OCI-LY7 (cell line): ENCODE results near the gene SCYL2. TPM values are rescaled to one million over a fixed set of nuclear protein-coding genes. Genes with fewer than 3 reads are reported as not detected.
"Not testable (repeated sequence)": the region's sequence is repeated elsewhere in the genome, so short reads cannot be mapped to it uniquely, and the experiment has no call there.

Experiments
- BruUV-seq: library from RNA; stranded (reverse); fragments of 400-500 nt; replicated peaks from 2 replicates; lab custom pipeline; 2021; lab: Mats Ljungman, UMichigan
- CTCF ChIA-PET: fragments of 300-600 bp; sonication (Branson Sonifier 250); formaldehyde crosslinking; loops from one replicate; lab custom pipeline; 2022; ENCODE audit warnings: antibody characterized with exemption; ENCODE audit not compliant: unreplicated experiment; lab: Charles Lee
- POLR2A ChIA-PET: fragments of 300-600 bp; sonication (Branson Sonifier 250); formaldehyde crosslinking; loops from one replicate; lab custom pipeline; 2022; ENCODE audit warnings: antibody characterized with exemption; lab: Charles Lee
- DNase-seq: peaks from one replicate; pipeline ENCODE4 v3.0.0-alpha.2; 2015; ENCODE audit warnings: low spot score
- H2AFZ ChIP-seq: fragments of 200-600 bp; sonication (generic), shearing (Covaris generic); 2 replicates; pipeline ENCODE4 v1.6.1; 2014; ENCODE audit warnings: mild to moderate bottlenecking, antibody characterized with exemption, low read length, moderate library complexity
- H3K27ac ChIP-seq: fragments of 200-600 bp; sonication (generic); 2 replicates; pipeline ENCODE4 v1.5.1; 2014; ENCODE audit warnings: mixed run types, low read depth, mild to moderate bottlenecking, moderate library complexity, low read length, inconsistent platforms; ENCODE audit not compliant: poor library complexity, severe bottlenecking
- H3K36me3 ChIP-seq: fragments of 200-600 bp; sonication (generic); 2 replicates; pipeline ENCODE4 v1.6.1; 2014; ENCODE audit warnings: mild to moderate bottlenecking, antibody characterized with exemption, low read length, moderate library complexity, mixed read lengths; ENCODE audit not compliant: insufficient read depth
- H3K4me1 ChIP-seq: fragments of 200-600 bp; sonication (generic); 2 replicates; pipeline ENCODE4 v1.5.1; 2014; ENCODE audit warnings: mild to moderate bottlenecking, low read length; ENCODE audit not compliant: insufficient read depth, poor library complexity, severe bottlenecking
- H3K4me2 ChIP-seq: fragments of 200-600 bp; sonication (generic); 2 replicates; pipeline ENCODE4 v1.6.1; 2014; ENCODE audit warnings: mild to moderate bottlenecking, low read length
- H3K4me3 ChIP-seq: fragments of 200-600 bp; sonication (generic); 2 replicates; pipeline ENCODE4 v1.5.1; 2014; ENCODE audit warnings: mild to moderate bottlenecking, low read depth, low read length; ENCODE audit not compliant: poor library complexity, severe bottlenecking
- H3K79me2 ChIP-seq: fragments of 200-600 bp; sonication (generic); 2 replicates; pipeline ENCODE4 v1.6.1; 2016; ENCODE audit warnings: low read depth, mild to moderate bottlenecking, low read length, moderate library complexity, mixed read lengths; ENCODE audit not compliant: insufficient read depth
- H3K9me2 ChIP-seq: fragments of 200-600 bp; sonication (generic); 2 replicates; pipeline ENCODE4 v1.6.1; 2016; ENCODE audit warnings: mild to moderate bottlenecking, low read length, mixed read lengths; ENCODE audit not compliant: insufficient read depth
- H3K9me3 ChIP-seq: fragments of 200-600 bp; sonication (generic); 2 replicates; pipeline ENCODE4 v1.6.1; 2014; ENCODE audit warnings: mild to moderate bottlenecking, mixed run types, low read length, mixed read lengths
- H4K20me1 ChIP-seq: fragments of 200-600 bp; sonication (generic); 2 replicates; pipeline ENCODE4 v1.6.1; 2014; ENCODE audit warnings: mild to moderate bottlenecking, antibody characterized with exemption, low read length, moderate library complexity, mixed read lengths; ENCODE audit not compliant: insufficient read depth
- EZH2phosphoT487 ChIP-seq: fragments of 200-600 bp; sonication (generic); IDR thresholded peaks from 2 replicates; pipeline ENCODE4 v1.6.1; 2018; ENCODE audit warnings: low read depth, borderline replicate concordance, mild to moderate bottlenecking, mixed run types, antibody characterized with exemption, low read length, moderate library complexity, mixed read lengths
- intact Hi-C: fragments of 100-400 bp; cut with micrococcal nuclease; formaldehyde crosslinking; loops from one replicate; pipeline ENCODE4 v1.10.0; 2022; ENCODE audit not compliant: unreplicated experiment
- total RNA-seq, 2 experiments: library from RNA; depleted of rRNA in 1 of 2; stranded (reverse); fragments of >200 nt in 1 of 2; shearing (Covaris generic) in 1 of 2; gene quantifications; 2 replicates each; pipeline ENCODE4 v1.2.3, GENCODE V29; 2014 to 2022
- TF ChIP-seq, protein P1 (sequence below): fragments of 200-600 bp; sonication (generic); conservative IDR thresholded peaks from 2 replicates; pipeline ENCODE4 v1.5.1; 2014; ENCODE audit warnings: mild to moderate bottlenecking, antibody characterized with exemption, low read length, moderate library complexity, mixed read lengths

The SCYL2 gene
- total RNA-seq, 2 experiments from 2014 or later = 13.9 to 30.7 TPM

- no peaks in the 10 kb centered on the region for H3K79me2 ChIP-seq
- no peak overlapping the region for H3K4me2 ChIP-seq
- TF ChIP-seq, protein P1, sequence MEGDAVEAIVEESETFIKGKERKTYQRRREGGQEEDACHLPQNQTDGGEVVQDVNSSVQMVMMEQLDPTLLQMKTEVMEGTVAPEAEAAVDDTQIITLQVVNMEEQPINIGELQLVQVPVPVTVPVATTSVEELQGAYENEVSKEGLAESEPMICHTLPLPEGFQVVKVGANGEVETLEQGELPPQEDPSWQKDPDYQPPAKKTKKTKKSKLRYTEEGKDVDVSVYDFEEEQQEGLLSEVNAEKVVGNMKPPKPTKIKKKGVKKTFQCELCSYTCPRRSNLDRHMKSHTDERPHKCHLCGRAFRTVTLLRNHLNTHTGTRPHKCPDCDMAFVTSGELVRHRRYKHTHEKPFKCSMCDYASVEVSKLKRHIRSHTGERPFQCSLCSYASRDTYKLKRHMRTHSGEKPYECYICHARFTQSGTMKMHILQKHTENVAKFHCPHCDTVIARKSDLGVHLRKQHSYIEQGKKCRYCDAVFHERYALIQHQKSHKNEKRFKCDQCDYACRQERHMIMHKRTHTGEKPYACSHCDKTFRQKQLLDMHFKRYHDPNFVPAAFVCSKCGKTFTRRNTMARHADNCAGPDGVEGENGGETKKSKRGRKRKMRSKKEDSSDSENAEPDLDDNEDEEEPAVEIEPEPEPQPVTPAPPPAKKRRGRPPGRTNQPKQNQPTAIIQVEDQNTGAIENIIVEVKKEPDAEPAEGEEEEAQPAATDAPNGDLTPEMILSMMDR = no peak
- TF ChIP-seq EZH2phosphoT487 = no peak
- no peaks in the 10 kb centered on the region for H3K36me3 ChIP-seq
- intact Hi-C loops = no loop called here
- no peaks in the 10 kb centered on the region for H3K9me3 ChIP-seq
- ChIA-PET CTCF (no interaction called here), POLR2A (interaction anchor here (0.7 kb wide), 1 partner anchor 250 kb away, joined by 3 read pairs; no protein-coding TSS in a partner anchor)
- no peak overlapping the region for H3K27ac ChIP-seq
- H4K20me1 ChIP-seq = no peaks in the 10 kb centered on the region
- H3K4me1 ChIP-seq = no peaks in the 10 kb centered on the region
- no peak for DNase-seq
- no TSS peak for BruUV-seq
- no peaks in the 10 kb centered on the region for H3K9me2 ChIP-seq
- no peak overlapping the region for H2AFZ ChIP-seq
- H3K4me3 ChIP-seq = no peak overlapping the region
Measured at GRCh38 chr12:100258127-100258526, 8.8 kb upstream of the SCYL2 start.

DNA sequence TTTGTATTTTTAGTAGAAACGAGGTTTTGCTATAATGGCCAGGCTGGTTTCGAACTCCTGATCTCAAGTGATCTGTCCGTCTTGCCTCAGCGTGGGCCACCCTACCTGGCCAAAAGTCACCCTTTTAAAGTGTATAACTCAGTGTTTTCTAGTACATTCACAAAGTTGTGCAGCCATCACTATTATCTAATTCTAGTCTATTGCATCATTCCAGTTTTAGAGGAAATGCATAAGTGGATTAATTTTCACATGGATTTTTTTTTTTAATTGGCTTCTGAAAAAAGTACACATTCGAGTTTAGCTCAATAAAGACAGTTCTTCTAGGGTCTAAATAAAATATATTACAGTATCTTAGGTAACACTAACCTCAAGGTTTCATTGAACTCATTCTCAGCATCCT, 3.8 kb upstream of the SCYL2 start:
- Histone ChIP-seq H3K9me2 (no peaks in the 10 kb centered on the region), H2AFZ (no peak overlapping the region), H3K27ac (no peak overlapping the region), H3K9me3 (no peaks in the 10 kb centered on the region), H3K36me3 (no peaks in the 10 kb centered on the region), H3K4me3 (no peak overlapping the region), H3K79me2 (peaks cover 8% of the 10 kb centered on the region), H3K4me1 (peaks cover 7% of the 10 kb centered on the region), H3K4me2 (no peak overlapping the region), H4K20me1 (no peaks in the 10 kb centered on the region)
- ChIA-PET POLR2A (no interaction called here), CTCF (no interaction called here)
- no TSS peak for BruUV-seq
- DNase-seq = no peak
- intact Hi-C loops = no loop called here
- no peak for TF ChIP-seq EZH2phosphoT487
- TF ChIP-seq, protein P1 = no peak

DNA sequence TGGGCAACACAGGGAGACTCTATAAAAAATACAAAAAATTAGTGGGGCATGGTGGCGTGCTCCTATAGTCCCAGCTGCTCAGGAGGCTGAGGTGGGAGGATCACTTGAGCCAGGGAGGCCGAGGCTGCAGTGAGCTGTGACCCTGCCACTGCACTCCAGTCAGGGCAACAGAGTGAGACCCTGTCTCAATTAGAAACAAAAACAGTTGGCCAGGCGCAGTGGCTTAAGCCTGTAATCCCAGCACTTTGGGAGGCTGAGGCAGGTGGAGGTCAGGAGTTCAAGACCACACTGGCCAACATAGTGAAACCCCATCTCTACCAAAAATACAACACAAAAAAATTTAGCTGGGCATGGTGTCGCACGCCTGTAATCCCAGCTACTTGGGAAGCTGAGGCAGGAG, 1.9 kb upstream of the SCYL2 start:
- BruUV-seq, H3K9me2 ChIP-seq, CTCF ChIA-PET, H3K4me2 ChIP-seq, H2AFZ ChIP-seq, DNase-seq, H3K9me3 ChIP-seq, H3K36me3 ChIP-seq, H4K20me1 ChIP-seq, H3K4me3 ChIP-seq, H3K27ac ChIP-seq: not testable (repeated sequence)
- intact Hi-C loops = loop anchor here (5.0 kb wide), 1 partner anchor 63 kb away; the partner anchor contains the start of gene ACTR6
- POLR2A ChIA-PET = interaction anchor here (1.2 kb wide), 1 partner anchor 9 kb away, joined by 9 read pairs; no protein-coding TSS in a partner anchor
- peaks cover 23% of the 10 kb centered on the region for H3K4me1 ChIP-seq
- peaks cover 24% of the 10 kb centered on the region for H3K79me2 ChIP-seq
